Activated gamma-delta T cell treated with anti-CD3 and anti-CD28 coated beads, Interleukin-2, amount 50 U/mL, for 16 hours (primary cell): ENCODE data around the gene RAVER1.
"Not testable (repeated sequence)": the region's sequence is repeated elsewhere in the genome, so short reads cannot be mapped to it uniquely, and the experiment has no call there.

Experiments
- DNase-seq: peaks from one replicate; pipeline ENCODE4 v3.0.0-alpha.2; 2020; ENCODE audit warnings: low read depth

The RAVER1 gene

DNA sequence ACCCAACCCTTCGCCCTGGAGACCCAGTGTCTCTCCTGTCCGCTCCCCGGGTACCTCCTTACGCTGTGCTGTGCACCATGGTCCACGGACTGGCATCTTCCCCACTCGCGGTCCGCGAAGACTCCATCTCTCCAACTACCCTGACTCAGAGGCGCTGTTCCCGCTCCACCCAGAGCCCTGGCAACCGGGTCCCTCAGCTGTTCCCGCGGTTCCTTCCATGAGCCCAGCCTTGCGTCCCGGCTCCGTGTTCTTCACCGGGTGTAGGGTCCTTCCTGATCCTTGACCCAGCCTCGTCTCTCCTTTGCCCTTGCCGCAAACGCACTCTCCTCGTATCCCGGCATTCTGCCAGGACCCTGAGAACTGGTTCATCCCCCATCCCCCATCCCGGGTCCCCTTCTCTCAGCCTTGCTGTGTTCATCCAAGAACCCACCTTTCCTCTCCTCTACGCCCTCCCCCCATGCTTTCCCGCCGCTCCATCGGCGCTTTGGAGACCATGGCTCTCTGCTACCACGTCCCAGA is 42.9 kb downstream of the RAVER1 start:
- no peak for DNase-seq

DNA sequence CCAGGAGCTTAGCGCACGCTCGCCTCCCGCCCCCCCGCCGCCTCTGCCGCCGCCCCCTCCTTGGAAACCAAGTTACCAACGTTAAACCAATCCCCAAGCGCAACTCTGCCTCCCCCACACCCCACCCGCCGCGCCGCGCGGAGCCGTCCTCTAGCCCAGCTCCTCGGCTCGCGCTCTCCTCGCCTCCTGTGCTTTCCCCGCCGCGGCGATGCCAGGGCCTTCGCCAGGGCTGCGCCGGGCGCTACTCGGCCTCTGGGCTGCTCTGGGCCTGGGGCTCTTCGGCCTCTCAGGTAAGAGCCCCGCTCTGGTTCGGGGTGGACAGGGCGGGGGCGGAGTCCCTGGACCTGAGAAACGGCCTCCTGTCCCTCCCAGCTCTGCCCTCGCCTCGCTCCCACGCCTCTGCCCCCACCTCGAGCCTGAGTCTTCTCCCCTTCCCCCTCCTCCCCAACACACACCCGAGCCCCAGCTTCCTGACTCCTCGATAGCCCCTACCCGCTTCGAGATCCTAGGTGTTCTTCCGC is 43.4 kb downstream of the RAVER1 start, which contains the start of gene ICAM5:
Gene ICAM5, plus strand, starts transcription at position 117 of the 521 bp plus-strand sequence. Its CDS starts 92 bp downstream, at position 209.
- no peak for DNase-seq

DNA sequence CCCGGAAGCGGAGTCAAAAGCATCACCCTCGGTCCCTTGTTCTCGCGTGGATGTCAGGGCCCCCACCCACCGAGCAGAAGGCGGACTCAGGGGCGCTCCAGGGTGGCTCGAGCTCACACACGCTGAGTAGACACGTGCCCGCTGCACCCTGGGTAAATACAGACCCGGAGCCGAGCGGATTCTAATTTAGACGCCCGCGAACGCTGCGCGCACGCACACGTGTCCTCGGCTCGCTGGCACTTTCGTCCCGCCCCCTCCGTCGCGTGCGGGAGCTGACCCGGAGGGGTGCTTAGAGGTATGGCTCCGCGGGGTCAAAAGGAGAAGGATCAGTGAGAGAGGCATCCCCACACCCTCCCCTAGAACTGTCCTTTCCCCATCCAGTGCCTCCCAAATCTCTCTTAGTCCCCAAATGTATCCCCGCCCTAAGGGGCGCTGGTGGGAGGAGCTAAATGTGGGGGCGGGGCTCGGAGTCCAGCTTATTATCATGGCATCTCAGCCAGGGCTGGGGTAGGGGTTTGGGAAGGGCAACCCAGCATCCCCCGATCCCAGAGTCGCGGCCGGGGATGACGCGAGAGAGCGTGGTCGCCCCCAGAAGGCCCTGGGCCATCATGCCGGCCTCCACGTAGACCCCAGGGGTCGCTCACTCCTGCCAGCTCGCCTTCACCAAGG is 44.0 kb downstream of the RAVER1 start:
- DNase-seq = peak; percentile 60

GRCh38 chr19:10288662-10289166 is 44.6 kb downstream of the RAVER1 start:
- no peak for DNase-seq

DNA sequence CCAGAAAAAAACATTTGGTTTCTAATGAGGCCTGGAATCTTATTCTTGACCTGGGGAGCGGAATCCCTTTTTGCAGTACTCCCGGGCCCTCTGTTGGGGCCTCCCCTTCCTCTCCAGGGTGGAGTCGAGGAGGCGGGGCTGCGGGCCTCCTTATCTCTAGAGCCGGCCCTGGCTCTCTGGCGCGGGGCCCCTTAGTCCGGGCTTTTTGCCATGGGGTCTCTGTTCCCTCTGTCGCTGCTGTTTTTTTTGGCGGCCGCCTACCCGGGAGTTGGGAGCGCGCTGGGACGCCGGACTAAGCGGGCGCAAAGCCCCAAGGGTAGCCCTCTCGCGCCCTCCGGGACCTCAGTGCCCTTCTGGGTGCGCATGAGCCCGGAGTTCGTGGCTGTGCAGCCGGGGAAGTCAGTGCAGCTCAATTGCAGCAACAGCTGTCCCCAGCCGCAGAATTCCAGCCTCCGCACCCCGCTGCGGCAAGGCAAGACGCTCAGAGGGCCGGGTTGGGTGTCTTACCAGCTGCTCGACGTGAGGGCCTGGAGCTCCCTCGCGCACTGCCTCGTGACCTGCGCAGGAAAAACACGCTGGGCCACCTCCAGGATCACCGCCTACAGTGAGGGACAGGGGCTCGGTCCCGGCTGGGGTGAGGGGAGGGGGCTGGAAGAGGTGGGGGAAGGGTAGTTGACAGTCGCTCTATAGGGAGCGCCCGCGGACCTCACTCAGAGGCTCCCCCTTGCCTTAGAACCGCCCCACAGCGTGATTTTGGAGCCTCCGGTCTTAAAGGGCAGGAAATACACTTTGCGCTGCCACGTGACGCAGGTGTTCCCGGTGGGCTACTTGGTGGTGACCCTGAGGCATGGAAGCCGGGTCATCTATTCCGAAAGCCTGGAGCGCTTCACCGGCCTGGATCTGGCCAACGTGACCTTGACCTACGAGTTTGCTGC is 46.3 kb downstream of the RAVER1 start, which contains the start of gene ICAM4:
Gene ICAM4, plus strand, starts transcription at position 153 of the 935 bp plus-strand sequence. Its CDS starts 58 bp downstream, at position 211.
- no peak for DNase-seq

GRCh38 chr19:10285393-10285792 is 47.9 kb downstream of the RAVER1 start:
- no peak for DNase-seq

DNA sequence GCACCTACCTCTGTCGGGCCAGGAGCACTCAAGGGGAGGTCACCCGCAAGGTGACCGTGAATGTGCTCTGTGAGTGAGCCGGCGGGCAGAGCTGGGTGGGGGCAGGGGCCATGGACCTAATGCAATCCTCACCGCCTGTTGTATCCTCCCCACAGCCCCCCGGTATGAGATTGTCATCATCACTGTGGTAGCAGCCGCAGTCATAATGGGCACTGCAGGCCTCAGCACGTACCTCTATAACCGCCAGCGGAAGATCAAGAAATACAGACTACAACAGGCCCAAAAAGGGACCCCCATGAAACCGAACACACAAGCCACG is 48.4 kb downstream of the RAVER1 start:
- DNase-seq = no peak

GRCh38 chr19:10284065-10284959 is 49.0 kb downstream of the RAVER1 start:
- DNase-seq = no peak

GRCh38 chr19:10283301-10284064 is 49.8 kb downstream of the RAVER1 start:
- DNase-seq = no peak

DNA sequence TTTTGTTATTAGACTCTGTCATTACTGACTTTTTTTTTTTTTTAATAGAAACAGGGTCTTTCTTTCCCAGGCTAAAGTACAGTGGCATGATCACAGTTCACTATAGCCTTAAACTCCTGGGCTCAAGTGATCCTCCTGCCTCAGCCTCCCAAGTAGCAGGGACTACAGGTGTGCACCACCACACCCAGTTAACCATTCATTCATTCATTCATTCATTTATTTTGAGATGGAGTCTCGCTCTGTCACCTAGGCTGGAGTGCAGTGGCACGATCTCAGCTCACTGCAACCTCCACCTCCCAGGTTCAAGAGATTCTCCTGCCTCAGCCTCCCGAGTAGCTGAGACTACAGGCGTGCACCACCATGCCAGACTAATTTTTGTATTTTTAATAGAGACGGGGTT is 51.3 kb downstream of the RAVER1 start:
- DNase-seq = not testable (repeated sequence)

- no peak for DNase-seq
Measured at GRCh38 chr19:10279737-10280442, 53.4 kb downstream of the RAVER1 start.

- no peak for DNase-seq
Measured at GRCh38 chr19:10278935-10279334, 54.4 kb downstream of the RAVER1 start.

DNA sequence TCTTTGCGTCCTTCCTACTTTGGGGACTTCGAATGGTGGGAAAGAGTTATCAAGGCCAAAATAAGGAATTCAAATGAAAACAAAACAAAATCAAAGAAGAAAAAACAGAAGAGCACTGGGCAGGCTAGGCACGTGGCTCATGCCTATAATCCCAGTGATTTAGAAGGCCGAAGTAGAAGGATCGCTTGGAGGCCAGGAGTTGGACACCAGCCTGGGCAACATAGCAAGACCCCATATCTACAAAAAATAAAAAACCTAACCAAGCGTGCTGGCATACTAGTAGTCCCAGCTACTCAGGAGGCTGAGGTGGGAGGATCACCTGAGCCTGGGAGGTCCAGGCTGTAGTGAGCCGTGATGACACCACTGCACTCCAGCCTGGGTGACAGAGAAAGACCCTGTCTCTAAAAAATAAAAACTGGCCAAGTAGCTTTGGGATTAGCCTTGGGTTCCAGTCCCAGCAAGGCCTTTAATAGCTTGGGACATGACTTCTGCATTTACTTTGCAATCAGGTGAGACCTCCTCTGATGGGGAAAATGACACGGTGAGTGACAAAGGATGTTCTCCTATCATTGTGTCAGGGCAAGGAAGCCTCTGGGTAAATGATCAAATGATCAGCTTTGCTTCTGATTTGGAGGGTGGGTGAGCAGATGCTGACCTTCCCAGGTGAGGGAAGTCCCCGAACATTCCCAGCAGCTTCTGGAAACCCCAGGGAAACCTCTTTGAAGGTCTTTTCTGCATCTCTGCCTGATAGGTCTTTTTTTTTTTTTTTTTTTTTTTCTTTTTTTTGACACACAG is 55.3 kb downstream of the RAVER1 start:
- DNase-seq = no peak

GRCh38 chr19:10274589-10274988 is 58.7 kb downstream of the RAVER1 start:
- no peak for DNase-seq

GRCh38 chr19:10271543-10272086 is 61.7 kb downstream of the RAVER1 start:
- DNase-seq = no peak

DNA sequence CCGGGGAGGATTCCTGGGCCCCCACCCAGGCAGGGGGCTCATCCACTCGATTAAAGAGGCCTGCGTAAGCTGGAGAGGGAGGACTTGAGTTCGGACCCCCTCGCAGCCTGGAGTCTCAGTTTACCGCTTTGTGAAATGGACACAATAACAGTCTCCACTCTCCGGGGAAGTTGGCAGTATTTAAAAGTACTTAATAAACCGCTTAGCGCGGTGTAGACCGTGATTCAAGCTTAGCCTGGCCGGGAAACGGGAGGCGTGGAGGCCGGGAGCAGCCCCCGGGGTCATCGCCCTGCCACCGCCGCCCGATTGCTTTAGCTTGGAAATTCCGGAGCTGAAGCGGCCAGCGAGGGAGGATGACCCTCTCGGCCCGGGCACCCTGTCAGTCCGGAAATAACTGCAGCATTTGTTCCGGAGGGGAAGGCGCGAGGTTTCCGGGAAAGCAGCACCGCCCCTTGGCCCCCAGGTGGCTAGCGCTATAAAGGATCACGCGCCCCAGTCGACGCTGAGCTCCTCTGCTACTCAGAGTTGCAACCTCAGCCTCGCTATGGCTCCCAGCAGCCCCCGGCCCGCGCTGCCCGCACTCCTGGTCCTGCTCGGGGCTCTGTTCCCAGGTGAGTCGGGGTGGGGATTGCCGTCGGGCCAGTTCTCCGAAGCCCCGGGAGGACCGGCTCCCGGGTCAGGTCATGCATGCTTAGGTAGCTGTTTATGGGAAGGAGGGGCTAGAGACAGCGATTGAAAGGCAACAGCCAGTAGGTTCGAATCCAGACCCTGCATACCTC is 62.5 kb downstream of the RAVER1 start, which contains the start of gene ICAM1:
Gene ICAM1, plus strand, starts transcription at position 505 of the 779 bp plus-strand sequence. Its CDS starts 40 bp downstream, at position 545.
- peak; percentile 70 for DNase-seq

- DNase-seq = peak; percentile 78
Measured at GRCh38 chr19:10270180-10270615, 63.1 kb downstream of the RAVER1 start.
